ENCODE data around the gene GPR32. TPM values are rescaled to one million over a fixed set of nuclear protein-coding genes. Genes with fewer than 3 reads are reported as not detected.

The GPR32 gene
- total and polyA plus RNA-seq, 2 donors (not counting 1 experiment from before 2014, with no cell fraction given), result not detected

GRCh38 chr19:50790396-50790795, 20.1 kb downstream of the GPR32 start, which contains the start of gene ACP4:
TSS of gene ACP4 (plus strand) at chr19:50790415. CDS start at chr19:50790415, 0 bp downstream.
- H3K27ac ChIP-seq (ENCODE audit: low read length in 2 of 2), result no peak within 1 kb of the TSS
- no peak within 1 kb of the TSS for H3K4me2 ChIP-seq (replicated peaks; ENCODE audit: low read depth, low read length, poor library complexity, severe bottlenecking)
- TF ChIP-seq CTCF (IDR thresholded peaks at IDR 0.05), result no peak
- no peak for TF ChIP-seq EZH2 (IDR thresholded peaks at IDR 0.05; ENCODE audit: borderline replicate concordance, insufficient read depth, low read depth, low read length, poor library complexity, severe bottlenecking)
- no peak within 1 kb of the TSS for H3K9ac ChIP-seq (ENCODE audit: low read length)
- CTCF ChIA-PET, result no interaction called here
- H3K4me1 ChIP-seq (ENCODE audit: control insufficient read depth in 2 of 2, insufficient read depth in 2 of 2, low read length in 2 of 2), result peaks cover 4 to 6% of the 10 kb centered on the region in 2 donors
- no peaks in the 10 kb centered on the region for H3K27me3 ChIP-seq (replicated peaks in 1 of 4; ENCODE audit: control extremely low read depth in 1 of 4, control insufficient read depth in 3 of 4, insufficient read depth in 4 of 4, low read length in 3 of 4)
- POLR2A ChIA-PET, result interaction anchor here (0.6 kb wide), 1 partner anchor 111 kb away, joined by 3 read pairs; no protein-coding TSS in a partner anchor
- no peaks in the 10 kb centered on the region for H3K36me3 ChIP-seq (replicated peaks in 1 of 2; ENCODE audit: control extremely low read depth in 1 of 2, control insufficient read depth in 1 of 2, extremely low read depth in 1 of 2, insufficient read depth in 2 of 2, low read length in 1 of 2)
- no peaks in the 10 kb centered on the region for H3K79me2 ChIP-seq (ENCODE audit: control insufficient read depth, insufficient read depth, low read length)
- intact Hi-C loops (cut with micrococcal nuclease), result no loop called here
- no peaks in the 10 kb centered on the region for H4K20me1 ChIP-seq (ENCODE audit: control insufficient read depth, insufficient read depth, low read length, poor library complexity, severe bottlenecking)
- H3K9me3 ChIP-seq (ENCODE audit: control extremely low read depth in 1 of 3, control insufficient read depth in 2 of 3, insufficient read depth in 1 of 3, low read length in 2 of 3), result no peaks in the 10 kb centered on the region
- ATAC-seq (ENCODE audit: low read depth), result no peak
- DNase-seq, result no peak
- H3K4me1 Mint-ChIP-seq, result peaks cover 10% of the 10 kb centered on the region
- no peaks in the 10 kb centered on the region for H3K9me3 Mint-ChIP-seq (ENCODE audit: insufficient read depth)
- 92% methylated on average over 12 of the region's 15 CpGs for WGBS (ENCODE audit: insufficient coverage)
- no peak within 1 kb of the TSS for H3K4me3 ChIP-seq (ENCODE audit: control extremely low read depth in 1 of 5, extremely low read depth in 1 of 5, insufficient read depth in 1 of 5, low read depth in 2 of 5, low read length in 4 of 5)
- H3K27me3 Mint-ChIP-seq, result peaks cover 5% of the 10 kb centered on the region
- H2AFZ ChIP-seq (ENCODE audit: insufficient read depth, low read depth, low read length, poor library complexity, severe bottlenecking), result no peak within 1 kb of the TSS
- no peak within 1 kb of the TSS for H3K4me3 Mint-ChIP-seq
- H3K27ac Mint-ChIP-seq, result no peak within 1 kb of the TSS

GRCh38 chr19:50790922-50791467, 20.7 kb downstream of the GPR32 start:
- CTCF ChIA-PET, result no interaction called here
- TF ChIP-seq CTCF (IDR thresholded peaks at IDR 0.05), result no peak
- TF ChIP-seq EZH2 (IDR thresholded peaks at IDR 0.05; ENCODE audit: borderline replicate concordance, insufficient read depth, low read depth, low read length, poor library complexity, severe bottlenecking), result no peak
- no peaks in the 10 kb centered on the region for H3K9me3 Mint-ChIP-seq (ENCODE audit: insufficient read depth)
- H3K4me2 ChIP-seq (replicated peaks; ENCODE audit: low read depth, low read length, poor library complexity, severe bottlenecking), result no peak overlapping the region
- 95% methylated on average over 6 of the region's 6 CpGs for WGBS (ENCODE audit: insufficient coverage)
- no peak for ATAC-seq (ENCODE audit: low read depth)
- H4K20me1 ChIP-seq (ENCODE audit: control insufficient read depth, insufficient read depth, low read length, poor library complexity, severe bottlenecking), result no peaks in the 10 kb centered on the region
- H3K9me3 ChIP-seq (ENCODE audit: control extremely low read depth in 1 of 3, control insufficient read depth in 2 of 3, insufficient read depth in 1 of 3, low read length in 2 of 3), result no peaks in the 10 kb centered on the region
- no peak overlapping the region for H3K4me3 ChIP-seq (ENCODE audit: control extremely low read depth in 1 of 5, extremely low read depth in 1 of 5, insufficient read depth in 1 of 5, low read depth in 2 of 5, low read length in 4 of 5)
- peaks cover 4 to 6% of the 10 kb centered on the region in 2 donors for H3K4me1 ChIP-seq (ENCODE audit: control insufficient read depth in 2 of 2, insufficient read depth in 2 of 2, low read length in 2 of 2)
- H3K4me1 Mint-ChIP-seq, result peaks cover 10% of the 10 kb centered on the region
- no peak overlapping the region for H3K9ac ChIP-seq (ENCODE audit: low read length)
- intact Hi-C loops (cut with micrococcal nuclease), result no loop called here
- no peak overlapping the region for H3K4me3 Mint-ChIP-seq
- H3K27me3 Mint-ChIP-seq, result peaks cover 5% of the 10 kb centered on the region
- no peaks in the 10 kb centered on the region for H3K79me2 ChIP-seq (ENCODE audit: control insufficient read depth, insufficient read depth, low read length)
- DNase-seq, result no peak
- H3K36me3 ChIP-seq (replicated peaks in 1 of 2; ENCODE audit: control extremely low read depth in 1 of 2, control insufficient read depth in 1 of 2, extremely low read depth in 1 of 2, insufficient read depth in 2 of 2, low read length in 1 of 2), result peaks cover 0 to 3% of the 10 kb centered on the region in 2 experiments
- H3K27ac Mint-ChIP-seq, result no peak overlapping the region
- no peaks in the 10 kb centered on the region for H3K27me3 ChIP-seq (replicated peaks in 1 of 4; ENCODE audit: control extremely low read depth in 1 of 4, control insufficient read depth in 3 of 4, insufficient read depth in 4 of 4, low read length in 3 of 4)
- no peak overlapping the region for H2AFZ ChIP-seq (ENCODE audit: insufficient read depth, low read depth, low read length, poor library complexity, severe bottlenecking)
- H3K27ac ChIP-seq (ENCODE audit: low read length in 2 of 2), result no peak overlapping the region
- POLR2A ChIA-PET, result no interaction called here
